Esophagus muscularis mucosa (tissue), 3 donors: ENCODE measurements around the gene PTGIS.

Source experiments
- POLR2A ChIP-seq: fragments of 450-650 bp; IDR thresholded peaks from one replicate; pipeline ENCODE4 v1.6.1; 2017; ENCODE audit warnings: antibody characterized with exemption, moderate library complexity, mild to moderate bottlenecking, low read depth
- POLR2AphosphoS5 ChIP-seq, 2 donors: sonication (generic); formaldehyde crosslinking; IDR thresholded peaks; one replicate each; pipeline ENCODE4 v1.6.1; 2017; ENCODE audit warnings: antibody characterized with exemption in 2 of 2
- TF ChIP-seq, protein P1 (sequence below), 3 experiments: fragments of 200-600 bp in 2 of 3; fragments of 450-650 bp in 1 of 3; sonication (generic) in 2 of 3; IDR thresholded peaks; one replicate each; pipeline ENCODE4 v1.5.1; 2017 to 2019; ENCODE audit warnings: antibody characterized with exemption in 3 of 3, mild to moderate bottlenecking in 2 of 3, moderate library complexity in 1 of 3

DNA sequence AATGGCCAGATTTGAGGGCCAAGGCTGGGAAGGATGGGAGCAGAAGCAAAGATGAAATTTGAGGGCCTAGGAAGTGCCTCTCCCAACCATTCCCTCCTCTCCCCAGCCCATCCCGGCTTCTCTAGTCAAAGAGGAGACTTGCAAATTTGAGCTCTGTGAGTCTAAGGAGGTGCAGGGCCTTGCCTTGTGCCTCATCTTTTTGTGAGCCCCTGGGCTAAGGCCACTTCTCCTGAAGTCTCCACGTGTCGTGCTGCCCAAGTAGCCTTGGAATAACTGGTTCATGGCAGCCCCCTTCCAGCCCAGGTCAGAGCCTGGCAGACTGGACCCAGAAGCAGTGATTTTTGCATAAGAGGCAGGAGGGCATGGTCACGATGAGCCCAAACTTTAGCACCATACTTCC lies 6.7 kb downstream of the PTGIS start:
- TF ChIP-seq, protein P1, sequence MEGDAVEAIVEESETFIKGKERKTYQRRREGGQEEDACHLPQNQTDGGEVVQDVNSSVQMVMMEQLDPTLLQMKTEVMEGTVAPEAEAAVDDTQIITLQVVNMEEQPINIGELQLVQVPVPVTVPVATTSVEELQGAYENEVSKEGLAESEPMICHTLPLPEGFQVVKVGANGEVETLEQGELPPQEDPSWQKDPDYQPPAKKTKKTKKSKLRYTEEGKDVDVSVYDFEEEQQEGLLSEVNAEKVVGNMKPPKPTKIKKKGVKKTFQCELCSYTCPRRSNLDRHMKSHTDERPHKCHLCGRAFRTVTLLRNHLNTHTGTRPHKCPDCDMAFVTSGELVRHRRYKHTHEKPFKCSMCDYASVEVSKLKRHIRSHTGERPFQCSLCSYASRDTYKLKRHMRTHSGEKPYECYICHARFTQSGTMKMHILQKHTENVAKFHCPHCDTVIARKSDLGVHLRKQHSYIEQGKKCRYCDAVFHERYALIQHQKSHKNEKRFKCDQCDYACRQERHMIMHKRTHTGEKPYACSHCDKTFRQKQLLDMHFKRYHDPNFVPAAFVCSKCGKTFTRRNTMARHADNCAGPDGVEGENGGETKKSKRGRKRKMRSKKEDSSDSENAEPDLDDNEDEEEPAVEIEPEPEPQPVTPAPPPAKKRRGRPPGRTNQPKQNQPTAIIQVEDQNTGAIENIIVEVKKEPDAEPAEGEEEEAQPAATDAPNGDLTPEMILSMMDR (IDR thresholded peaks at IDR 0.05) = no peak
- TF ChIP-seq POLR2AphosphoS5 (IDR thresholded peaks at IDR 0.05) = no peak
- no peak for TF ChIP-seq POLR2A
